ENCODE results near the gene SLC51A.
"Not testable (repeated sequence)": the region's sequence is repeated elsewhere in the genome, so short reads cannot be mapped to it uniquely, and the experiment has no call there.

SLC51A gene

DNA sequence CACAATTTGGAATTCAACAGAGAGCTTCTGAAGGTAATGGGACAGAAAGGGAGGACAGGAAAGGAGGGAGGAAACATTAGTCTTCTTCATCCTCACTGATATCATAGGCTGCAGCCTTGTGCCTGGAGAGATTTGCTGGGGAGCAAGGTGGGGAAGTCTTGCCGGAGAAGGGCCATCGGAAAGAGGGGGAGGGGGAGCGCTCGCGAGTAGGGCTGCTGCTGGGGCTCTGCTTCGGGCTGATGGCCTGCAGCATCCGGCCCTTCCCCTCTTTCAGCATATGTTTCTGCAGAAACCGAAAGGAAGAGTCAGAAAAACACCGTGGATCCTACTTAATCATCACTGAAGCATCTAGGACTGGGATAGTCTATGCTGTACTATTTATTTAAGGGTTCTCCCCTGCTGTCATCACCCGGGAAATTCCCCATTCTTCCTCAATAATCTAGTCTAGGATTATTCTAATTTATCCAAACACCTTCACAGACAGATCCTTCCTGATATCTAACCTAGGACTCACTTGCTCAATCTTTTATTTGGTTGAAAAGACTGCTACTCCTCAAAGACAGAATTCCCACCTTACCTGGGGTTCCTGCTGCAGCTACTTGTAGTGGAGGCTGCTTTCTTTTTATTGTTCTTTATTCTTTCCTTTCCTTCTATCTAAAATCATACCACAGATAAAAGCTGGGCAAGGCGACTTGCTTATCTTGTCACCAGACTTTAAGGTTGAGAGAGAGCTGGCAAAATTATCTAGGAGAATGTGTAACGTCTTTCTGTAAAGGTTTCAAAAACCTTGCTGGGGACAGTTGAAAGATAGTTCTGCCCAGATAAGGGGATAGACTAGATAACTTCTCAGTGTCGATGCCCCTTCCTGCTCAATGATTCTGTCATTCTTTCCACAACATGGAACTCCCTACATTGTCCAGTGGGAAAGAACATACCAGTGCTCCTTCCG, 22.6 kb downstream of the SLC51A start:
- DNase-seq (ENCODE audit: low read depth in 2 of 2): no peak

DNA sequence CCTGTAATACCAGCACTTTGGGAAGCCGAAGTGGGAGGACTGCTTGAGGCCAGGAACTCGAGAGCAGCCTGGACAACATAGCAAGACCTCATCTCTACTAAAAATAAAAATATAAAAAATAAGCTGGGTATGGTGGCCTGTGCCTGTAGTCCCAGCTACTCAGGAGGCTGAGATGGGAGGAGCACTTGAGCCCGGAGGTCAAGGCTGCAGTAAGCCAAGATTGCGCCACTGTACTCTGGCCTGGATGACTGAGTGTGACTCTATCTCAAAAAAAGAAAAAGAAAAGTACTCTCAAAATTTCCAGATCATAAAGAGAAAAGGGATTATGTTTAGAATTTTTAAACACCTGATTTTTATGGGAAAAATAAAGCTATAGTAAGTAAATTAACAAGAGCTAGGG, 24.1 kb downstream of the SLC51A start:
- DNase-seq (ENCODE audit: low read depth in 2 of 2): no peak

DNA sequence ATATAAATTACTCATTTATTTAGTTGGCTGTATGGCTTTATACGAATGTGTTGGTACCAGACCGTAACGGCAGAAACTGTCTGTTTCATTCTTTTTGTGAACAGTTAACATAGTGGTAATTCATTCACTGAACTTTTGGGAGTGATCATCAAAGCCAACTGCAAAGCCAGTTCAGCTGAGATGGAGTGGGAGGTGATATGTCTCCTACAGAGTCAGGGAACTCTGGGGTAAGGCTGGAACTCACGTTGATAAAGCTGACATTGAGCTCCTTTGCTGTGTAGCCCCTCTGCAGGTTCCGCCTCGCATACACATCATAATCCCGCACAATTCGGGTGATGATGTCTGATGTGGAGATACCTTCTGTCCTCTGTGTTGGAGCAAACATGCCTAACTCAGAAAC, 25.4 kb downstream of the SLC51A start:
- no peak for DNase-seq (ENCODE audit: low read depth in 2 of 2)

DNA sequence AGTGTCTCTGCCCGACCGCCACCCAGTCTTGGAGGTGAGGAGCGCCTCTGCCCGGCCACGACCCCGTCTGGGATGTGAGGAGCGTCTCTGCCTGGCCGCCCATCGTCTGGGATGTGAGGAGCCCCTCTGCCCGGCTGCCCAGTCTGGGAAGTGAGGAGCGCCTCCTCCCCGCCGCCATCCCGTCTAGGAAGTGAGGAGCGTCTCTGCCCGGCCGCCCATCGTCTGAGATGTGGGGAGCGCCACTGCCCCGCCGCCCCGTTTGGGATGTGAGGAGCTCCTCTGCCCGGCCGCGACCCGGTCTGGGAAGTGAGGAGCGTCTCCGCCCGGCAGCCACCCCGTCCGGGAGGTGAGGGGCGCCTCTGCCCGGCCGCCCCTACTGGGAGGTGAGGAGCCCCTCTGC, 27.8 kb downstream of the SLC51A start:
- not testable (repeated sequence) for DNase-seq (ENCODE audit: low read depth in 2 of 2)

DNA sequence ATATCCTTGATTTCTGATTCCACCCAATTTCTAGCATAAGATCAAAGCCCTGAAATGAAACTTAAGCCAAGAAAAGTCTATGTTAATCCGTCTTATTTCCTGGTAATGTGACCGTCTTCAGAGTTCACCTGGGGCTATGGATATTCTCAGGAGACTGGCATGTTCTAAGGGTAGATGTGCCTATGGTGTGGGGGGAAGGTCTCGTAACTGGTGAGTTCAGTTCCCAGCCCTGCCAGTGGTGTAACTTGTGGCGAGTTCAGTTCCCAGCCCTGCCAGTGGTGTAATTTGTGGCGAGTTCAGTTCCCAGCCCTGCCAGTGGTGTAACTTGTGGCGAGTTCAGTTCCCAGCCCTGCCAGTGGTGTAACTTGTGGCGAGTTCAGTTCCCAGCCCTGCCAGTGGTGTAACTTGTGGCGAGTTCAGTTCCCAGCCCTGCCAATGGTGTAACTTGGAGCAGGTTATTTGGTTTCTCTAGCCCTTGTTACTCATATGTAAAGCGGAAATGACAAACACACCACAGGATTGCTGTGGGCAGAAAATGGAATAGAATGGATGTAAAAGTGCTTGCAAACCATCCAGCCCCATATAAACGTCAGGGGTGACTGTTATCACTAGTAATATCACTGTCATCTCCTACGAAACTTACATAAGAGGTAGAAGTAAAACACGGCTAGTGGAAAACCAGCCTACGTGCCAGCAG, 30.4 kb downstream of the SLC51A start:
- DNase-seq (ENCODE audit: low read depth in 2 of 2): no peak

DNA sequence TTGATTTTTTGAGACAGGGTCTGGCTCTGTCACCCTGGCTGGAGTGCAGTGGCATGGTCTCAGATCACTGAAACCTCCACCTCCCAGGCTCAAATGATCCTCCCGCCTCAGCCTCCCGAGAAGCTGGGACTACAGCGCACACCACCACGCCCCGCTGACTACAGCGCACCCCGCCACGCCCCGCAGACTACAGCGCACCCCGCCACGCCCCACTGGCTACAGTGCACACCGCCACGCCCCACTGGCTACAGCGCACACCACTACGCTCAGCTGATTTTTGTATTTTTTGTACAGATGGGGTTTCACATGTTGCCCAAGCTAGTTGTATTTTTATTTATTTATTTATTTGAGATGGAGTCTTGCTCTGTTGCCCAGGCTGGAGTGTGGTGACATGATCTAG, 35.6 kb downstream of the SLC51A start:
- no peak for DNase-seq (ENCODE audit: low read depth in 2 of 2)

DNA sequence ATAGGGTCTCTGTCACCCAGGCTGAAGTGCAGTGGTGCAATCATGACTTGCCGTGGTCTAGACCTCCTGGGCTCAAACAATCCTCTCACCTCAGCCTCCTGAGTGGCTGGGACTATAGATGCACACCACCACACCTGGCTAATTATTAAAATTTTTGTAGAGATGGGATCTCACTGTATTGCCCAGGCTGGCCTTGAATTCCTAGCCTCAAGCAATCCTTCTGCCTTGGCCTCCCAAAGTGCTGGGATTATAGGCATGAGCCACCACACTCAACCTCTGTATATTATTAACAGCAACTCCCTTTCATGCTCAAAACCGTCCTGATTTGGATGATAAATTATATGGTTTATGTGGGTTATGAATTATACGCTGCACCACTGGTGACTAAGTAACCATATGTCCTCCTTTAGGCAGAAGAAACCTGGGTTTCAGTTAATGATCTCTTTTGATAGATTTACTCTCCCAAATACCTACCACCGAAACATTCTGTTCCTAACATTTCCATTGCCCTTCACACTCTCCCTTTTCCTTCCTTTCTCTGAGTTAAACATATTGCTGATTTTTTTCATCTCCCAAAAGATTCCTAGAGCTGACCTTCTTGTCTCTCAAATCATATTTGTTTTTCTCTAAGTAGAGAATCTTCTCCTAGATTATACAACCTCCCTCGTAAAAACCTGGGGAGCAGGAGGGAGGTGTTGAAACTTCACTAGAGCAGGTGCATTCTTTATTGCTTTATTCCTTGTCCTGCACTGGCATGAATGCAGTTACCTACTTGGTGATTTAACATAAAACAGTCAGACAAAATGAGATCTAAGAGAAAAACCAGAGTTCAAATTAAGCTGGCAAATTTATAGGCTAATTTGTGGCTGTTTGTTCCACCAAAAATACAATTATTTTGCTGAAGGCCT, 38.3 kb downstream of the SLC51A start:
- no peak for DNase-seq (ENCODE audit: low read depth in 2 of 2)

DNA sequence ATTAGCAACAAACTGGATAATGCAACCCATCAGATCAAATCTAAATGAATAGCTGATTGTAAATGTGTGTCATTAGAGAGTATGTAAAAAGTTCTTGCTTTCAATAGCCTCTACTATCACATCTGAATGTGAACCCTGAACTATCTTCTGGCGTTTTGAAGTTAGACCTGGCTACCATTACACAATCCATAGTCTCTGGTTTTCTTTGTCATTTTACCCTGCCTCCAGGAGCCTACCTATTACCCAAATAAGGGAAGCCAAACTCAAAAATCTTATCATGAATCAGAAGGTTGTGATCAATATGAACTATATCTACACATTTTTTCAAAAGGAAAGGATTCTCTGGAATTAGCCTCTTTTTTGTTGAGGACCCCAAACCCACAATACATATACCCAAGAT, 39.4 kb downstream of the SLC51A start:
- no peak for DNase-seq (ENCODE audit: low read depth in 2 of 2)

DNA sequence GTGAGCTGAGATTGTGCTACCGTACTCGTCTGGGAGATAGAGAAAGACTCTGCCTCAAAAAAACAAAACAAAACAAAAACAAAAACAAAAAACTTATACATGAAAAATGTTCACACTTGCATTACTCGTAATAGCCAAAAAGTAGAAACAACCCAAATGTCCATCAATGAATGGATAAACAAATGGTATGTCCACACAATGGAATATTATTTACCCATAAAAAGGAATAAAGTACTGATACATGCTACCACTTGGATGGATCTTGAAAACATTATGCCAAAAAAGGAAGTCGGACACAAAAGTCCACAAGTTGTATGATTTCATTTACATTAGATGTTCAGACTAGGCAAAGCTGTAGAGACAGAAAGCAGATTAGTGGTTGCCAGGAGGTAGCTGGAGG, 44.5 kb downstream of the SLC51A start:
- DNase-seq (ENCODE audit: low read depth in 2 of 2): no peak

DNA sequence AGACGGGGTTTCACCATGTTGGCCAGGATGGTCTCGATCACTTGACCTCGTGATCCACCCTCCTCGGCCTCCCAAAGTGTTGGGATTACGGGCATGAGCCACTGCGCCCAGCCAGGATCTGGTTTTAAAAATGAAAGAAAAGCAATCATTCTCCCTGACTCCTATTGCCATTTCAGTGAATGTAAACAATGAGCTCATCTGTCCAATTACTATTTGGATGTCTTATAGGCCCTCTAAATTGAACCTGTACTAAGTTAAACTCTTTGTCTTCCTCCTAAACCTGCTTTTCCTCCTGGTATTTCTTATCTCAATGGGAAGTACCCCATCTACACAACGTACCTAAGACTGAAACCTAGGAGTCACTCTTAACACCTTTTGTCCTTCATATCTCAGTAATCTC, 47.5 kb downstream of the SLC51A start:
- DNase-seq (ENCODE audit: low read depth in 2 of 2): no peak

DNA sequence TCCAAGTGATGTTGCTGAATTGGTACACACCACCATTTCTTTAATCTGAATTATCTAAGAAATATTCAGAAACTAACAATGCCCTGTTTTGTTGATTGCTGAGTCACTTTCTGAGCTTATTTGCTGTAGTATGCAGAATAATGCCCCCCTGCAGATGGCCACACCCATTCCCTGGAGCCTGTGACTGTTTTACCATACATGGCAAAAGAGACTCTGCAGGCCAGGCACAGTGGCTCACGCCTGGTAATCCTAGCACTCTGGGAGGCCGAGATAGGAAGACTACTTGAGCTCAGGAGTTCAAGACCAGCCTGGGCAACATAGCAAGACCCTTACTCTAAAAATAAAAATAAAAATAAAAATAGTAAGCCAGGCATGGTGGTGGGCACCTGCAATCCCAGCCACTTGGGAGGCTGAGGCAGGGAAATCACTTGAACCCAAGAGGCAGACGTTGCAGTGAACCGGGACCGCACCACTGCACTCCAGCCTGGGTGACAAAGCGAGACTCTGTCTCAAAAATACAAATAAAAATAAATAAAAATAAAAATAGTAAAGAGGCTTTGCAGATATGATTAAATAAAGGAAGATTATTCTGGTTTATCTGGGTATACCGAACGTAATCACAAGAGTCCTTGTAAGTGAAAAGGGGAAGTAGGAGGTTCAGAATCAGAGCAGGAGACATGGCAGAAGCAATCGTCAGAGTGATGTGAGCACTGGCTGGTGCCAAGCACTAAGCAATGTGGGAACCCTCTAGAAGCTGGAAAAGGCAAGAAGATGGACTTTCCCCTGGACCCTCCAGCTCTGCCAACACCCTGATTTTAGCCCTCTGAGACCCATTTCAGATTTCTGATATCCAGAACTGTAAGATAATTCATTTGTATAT, 52.2 kb downstream of the SLC51A start:
- no peak for DNase-seq (ENCODE audit: low read depth in 2 of 2)

DNA sequence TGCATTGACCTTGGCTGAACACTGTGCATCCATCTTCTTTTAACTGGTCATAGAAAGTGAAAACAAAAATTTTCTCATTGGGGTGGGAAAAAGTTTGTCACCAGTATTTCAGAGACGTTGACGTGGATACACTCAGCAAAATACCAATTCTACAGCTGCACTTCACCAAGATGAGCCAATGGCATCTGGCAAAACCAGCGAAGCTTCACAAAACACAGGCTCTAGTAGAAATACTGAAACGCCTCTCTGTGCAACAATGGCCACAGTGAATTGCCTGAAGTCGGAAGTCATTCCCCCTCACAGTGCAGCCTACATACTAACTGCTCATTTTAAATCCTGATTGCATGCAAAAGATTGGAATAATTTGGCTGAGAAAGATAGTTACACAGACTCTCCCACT, 54.2 kb downstream of the SLC51A start:
- DNase-seq (ENCODE audit: low read depth in 2 of 2): no peak

DNA sequence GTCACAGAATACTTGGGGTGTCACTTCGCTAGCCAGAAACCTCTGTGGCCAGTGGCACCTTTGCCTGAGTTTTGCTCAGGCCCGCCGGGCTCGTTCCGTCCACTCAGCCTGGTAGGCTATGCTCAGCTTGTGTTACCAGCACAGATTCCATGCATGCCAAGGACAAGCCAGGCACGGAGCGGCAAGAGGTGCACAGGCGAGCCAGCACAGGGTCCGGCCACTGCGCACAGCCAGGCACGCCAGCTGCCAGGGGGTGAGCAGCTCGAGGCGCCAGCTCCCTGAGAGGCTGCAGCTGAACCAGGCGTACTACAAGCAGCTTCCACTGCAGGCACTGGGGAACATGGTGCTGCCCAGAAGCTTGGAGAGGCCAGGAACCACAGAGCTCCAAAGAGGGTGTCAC, 56.5 kb downstream of the SLC51A start:
- no peak for DNase-seq (ENCODE audit: low read depth in 2 of 2)

DNA sequence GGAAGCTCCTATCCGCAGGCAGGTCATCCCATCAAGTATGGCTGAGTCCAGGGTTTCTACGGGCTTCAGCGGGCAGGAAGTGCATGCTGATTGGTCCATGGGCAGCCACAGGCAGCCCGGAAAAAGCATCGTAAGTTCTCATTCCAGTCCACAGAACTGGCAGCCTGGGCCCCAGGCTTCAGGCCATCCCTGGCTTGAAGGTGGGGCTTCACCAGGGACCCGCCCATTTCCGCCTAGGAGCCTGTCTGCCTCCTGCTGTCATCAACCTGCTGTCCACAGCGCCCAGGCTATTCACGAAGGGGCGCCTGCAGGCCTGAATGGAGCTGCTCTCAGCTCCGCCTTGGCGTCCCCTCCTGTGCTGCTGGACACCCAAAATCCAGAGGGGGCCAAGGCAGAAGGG, 57.3 kb downstream of the SLC51A start:
- DNase-seq (ENCODE audit: low read depth in 2 of 2): no peak

DNA sequence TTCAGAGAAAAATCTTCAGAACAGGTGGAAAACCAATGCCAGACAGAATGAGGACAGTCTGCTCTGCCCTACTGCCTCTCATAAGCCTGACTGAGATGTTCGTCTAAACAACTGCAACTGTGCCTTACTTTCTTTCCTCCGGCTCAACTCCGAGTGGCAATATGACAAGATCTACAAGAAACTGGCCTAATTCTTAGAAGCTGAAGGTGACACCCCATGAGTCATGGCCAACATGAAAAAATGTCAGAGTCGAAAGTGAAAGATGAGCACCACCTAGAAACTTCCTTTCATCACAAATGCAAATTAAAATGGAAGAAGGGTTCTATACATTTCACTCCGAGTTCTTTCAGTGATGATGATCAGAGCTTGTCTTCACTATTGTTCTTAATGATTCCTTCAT, 58.3 kb downstream of the SLC51A start:
- DNase-seq (ENCODE audit: low read depth in 2 of 2): no peak

DNA sequence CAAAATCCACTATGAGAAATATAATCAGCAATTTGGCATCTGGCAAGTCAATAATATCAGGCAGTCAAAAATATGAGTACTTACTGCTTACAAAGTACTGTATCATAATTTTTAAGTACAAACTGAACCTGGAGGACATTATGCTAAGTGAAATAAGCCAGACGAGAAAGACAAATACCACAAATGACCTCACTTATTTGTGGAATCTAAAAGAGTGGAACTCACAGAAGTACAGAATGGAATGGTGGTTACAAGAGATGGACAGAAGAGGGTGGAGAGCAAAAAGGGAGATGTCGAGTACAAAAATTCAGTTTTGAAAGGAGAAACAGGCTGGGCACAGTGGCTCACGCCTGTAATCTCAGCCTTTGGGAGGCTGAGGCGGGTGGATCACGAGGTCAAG, 58.8 kb downstream of the SLC51A start:
- DNase-seq (ENCODE audit: low read depth in 2 of 2): no peak

DNA sequence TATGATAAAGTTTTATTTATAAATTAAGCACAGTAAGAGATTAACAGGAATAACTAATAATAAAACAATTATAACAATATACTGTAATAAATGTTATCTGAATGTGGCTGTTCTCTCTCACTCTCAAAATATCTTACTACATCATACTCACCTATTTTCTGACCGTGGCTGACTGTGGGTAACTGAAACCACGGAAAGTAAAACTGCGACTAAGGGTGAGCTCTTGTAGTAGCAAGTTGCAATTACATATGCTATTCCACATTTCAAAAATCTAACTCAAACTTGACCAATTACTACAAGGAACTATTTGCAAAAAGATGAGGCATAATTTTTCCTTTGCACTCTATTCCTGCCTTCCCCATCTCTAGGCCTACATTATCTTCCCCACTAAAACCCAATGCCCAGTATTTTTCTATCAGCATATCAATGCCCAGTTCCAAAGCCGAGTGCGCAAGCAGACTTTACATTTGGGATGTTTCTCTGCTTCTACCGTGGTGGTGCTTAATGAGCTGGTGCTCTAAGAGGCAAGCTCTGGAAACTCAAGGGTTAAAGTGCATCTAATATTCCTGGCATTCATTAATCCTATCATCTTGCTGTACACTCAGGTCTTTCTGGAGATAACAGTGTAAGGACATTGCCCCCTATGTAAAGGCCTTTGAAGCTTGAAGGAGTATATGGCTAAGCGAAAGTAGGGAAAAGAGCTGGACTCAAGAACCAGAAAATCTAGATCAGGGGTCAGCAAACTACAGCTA, 64.5 kb downstream of the SLC51A start:
- DNase-seq (ENCODE audit: low read depth in 2 of 2): no peak

DNA sequence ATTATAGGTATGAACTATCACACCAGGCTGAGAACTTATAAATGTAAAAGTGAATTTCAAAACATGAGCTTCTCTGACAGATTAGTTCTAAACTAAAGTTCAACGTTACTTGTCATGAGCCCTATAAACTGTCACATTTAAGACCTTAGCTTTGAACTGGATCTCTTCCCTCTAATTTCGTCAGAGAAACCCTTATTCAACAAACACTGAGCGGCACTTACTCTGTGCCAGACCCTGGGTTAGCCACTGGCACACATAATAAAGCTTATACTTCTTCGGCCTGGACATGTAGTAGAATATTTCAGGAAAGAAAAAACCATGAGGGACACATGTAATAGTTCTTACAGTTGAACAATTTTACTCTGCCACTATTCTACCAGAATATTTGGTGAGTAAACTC, 65.6 kb downstream of the SLC51A start:
- no peak for DNase-seq (ENCODE audit: low read depth in 2 of 2)

Data from stimulated activated CD4-positive, alpha-beta T cell treated with anti-CD3 and anti-CD28 coated beads, Interleukin-1b, Interleukin-23, amount 100 ng/mL, for 1 hour (primary cell).